ENCODE data around the gene MYNN.

The MYNN gene

GRCh38 chr3:169781209-169781855, 8.1 kb downstream of the MYNN start:
- no peak for DNase-seq
- Histone ChIP-seq H3K4me1 (ENCODE audit: control insufficient read depth, low read depth, low read length) (no peaks in the 10 kb centered on the region), H3K18ac (ENCODE audit: low read length) (no peak overlapping the region), H2BK15ac (replicated peaks; ENCODE audit: low read depth) (no peak overlapping the region), H3K4ac (ENCODE audit: low read depth, low read length) (no peak overlapping the region), H3K56ac (ENCODE audit: low read length) (no peak overlapping the region), H3K27me3 (ENCODE audit: insufficient read depth, low read length, poor library complexity) (no peaks in the 10 kb centered on the region), H3K9ac (ENCODE audit: low read length) (no peak overlapping the region), H3K4me3 (ENCODE audit: low read length) (no peak overlapping the region), H4K8ac (ENCODE audit: low read depth, low read length) (no peak overlapping the region), H3K23ac (ENCODE audit: low read length) (no peak overlapping the region), H3K27ac (ENCODE audit: low read depth, low read length) (no peak overlapping the region), H3K4me2 (ENCODE audit: low read length) (no peak overlapping the region), H3K36me3 (ENCODE audit: control insufficient read depth, insufficient read depth, low read length) (peaks cover 11% of the 10 kb centered on the region), H4K5ac (ENCODE audit: low read length) (no peak overlapping the region), H2BK5ac (ENCODE audit: low read length) (no peak overlapping the region), H3K79me2 (ENCODE audit: control insufficient read depth, insufficient read depth, low read length) (no peaks in the 10 kb centered on the region), H2AK5ac (ENCODE audit: low read length) (no peak overlapping the region), H2BK120ac (ENCODE audit: low read depth, low read length) (no peak overlapping the region), H3K79me1 (ENCODE audit: low read length) (peaks cover 2% of the 10 kb centered on the region)
- WGBS (ENCODE audit: extremely low coverage, insufficient coverage, low lambda C conversion rate), result no CpG with 5 or more reads among the region's 4 CpGs

GRCh38 chr3:169787120-169787519, 13.9 kb downstream of the MYNN start:
- Histone ChIP-seq H2BK15ac (replicated peaks; ENCODE audit: low read depth) (no peak overlapping the region), H3K18ac (ENCODE audit: low read length) (no peak overlapping the region), H3K79me2 (ENCODE audit: control insufficient read depth, insufficient read depth, low read length) (no peaks in the 10 kb centered on the region), H2BK5ac (ENCODE audit: low read length) (no peak overlapping the region), H3K9ac (ENCODE audit: low read length) (no peak overlapping the region), H3K36me3 (ENCODE audit: control insufficient read depth, insufficient read depth, low read length) (peaks cover 3% of the 10 kb centered on the region), H3K4ac (ENCODE audit: low read depth, low read length) (no peak overlapping the region), H3K4me1 (ENCODE audit: control insufficient read depth, low read depth, low read length) (no peaks in the 10 kb centered on the region), H4K5ac (ENCODE audit: low read length) (no peak overlapping the region), H2AK5ac (ENCODE audit: low read length) (no peak overlapping the region), H4K8ac (ENCODE audit: low read depth, low read length) (no peak overlapping the region), H2BK120ac (ENCODE audit: low read depth, low read length) (no peak overlapping the region), H3K27me3 (ENCODE audit: insufficient read depth, low read length, poor library complexity) (no peaks in the 10 kb centered on the region), H3K23ac (ENCODE audit: low read length) (no peak overlapping the region), H3K79me1 (ENCODE audit: low read length) (no peaks in the 10 kb centered on the region), H3K56ac (ENCODE audit: low read length) (no peak overlapping the region), H3K27ac (ENCODE audit: low read depth, low read length) (no peak overlapping the region), H3K4me3 (ENCODE audit: low read length) (no peak overlapping the region), H3K4me2 (ENCODE audit: low read length) (no peak overlapping the region)
- 100% methylated on average over 3 of the region's 4 CpGs for WGBS (ENCODE audit: extremely low coverage, insufficient coverage, low lambda C conversion rate)
- DNase-seq, result no peak

GRCh38 chr3:169787791-169788190, 14.6 kb downstream of the MYNN start:
- Histone ChIP-seq H3K4ac (ENCODE audit: low read depth, low read length) (no peak overlapping the region), H3K27ac (ENCODE audit: low read depth, low read length) (no peak overlapping the region), H3K79me1 (ENCODE audit: low read length) (no peaks in the 10 kb centered on the region), H2BK5ac (ENCODE audit: low read length) (no peak overlapping the region), H3K4me2 (ENCODE audit: low read length) (no peak overlapping the region), H3K27me3 (ENCODE audit: insufficient read depth, low read length, poor library complexity) (no peaks in the 10 kb centered on the region), H4K8ac (ENCODE audit: low read depth, low read length) (no peak overlapping the region), H3K36me3 (ENCODE audit: control insufficient read depth, insufficient read depth, low read length) (peaks cover 1% of the 10 kb centered on the region), H3K4me3 (ENCODE audit: low read length) (no peak overlapping the region), H3K4me1 (ENCODE audit: control insufficient read depth, low read depth, low read length) (no peaks in the 10 kb centered on the region), H2BK15ac (replicated peaks; ENCODE audit: low read depth) (no peak overlapping the region), H3K79me2 (ENCODE audit: control insufficient read depth, insufficient read depth, low read length) (no peaks in the 10 kb centered on the region), H3K23ac (ENCODE audit: low read length) (no peak overlapping the region), H3K56ac (ENCODE audit: low read length) (no peak overlapping the region), H2AK5ac (ENCODE audit: low read length) (no peak overlapping the region), H4K5ac (ENCODE audit: low read length) (no peak overlapping the region), H3K9ac (ENCODE audit: low read length) (no peak overlapping the region), H2BK120ac (ENCODE audit: low read depth, low read length) (no peak overlapping the region), H3K18ac (ENCODE audit: low read length) (no peak overlapping the region)
- no CpG with 5 or more reads among the region's 1 CpG for WGBS (ENCODE audit: extremely low coverage, insufficient coverage, low lambda C conversion rate)
- DNase-seq, result no peak

GRCh38 chr3:169790219-169790618, 17.0 kb downstream of the MYNN start:
- Histone ChIP-seq H3K79me2 (ENCODE audit: control insufficient read depth, insufficient read depth, low read length) (no peaks in the 10 kb centered on the region), H3K56ac (ENCODE audit: low read length) (no peak overlapping the region), H4K5ac (ENCODE audit: low read length) (no peak overlapping the region), H3K27me3 (ENCODE audit: insufficient read depth, low read length, poor library complexity) (no peaks in the 10 kb centered on the region), H4K8ac (ENCODE audit: low read depth, low read length) (no peak overlapping the region), H3K4me1 (ENCODE audit: control insufficient read depth, low read depth, low read length) (no peaks in the 10 kb centered on the region), H3K9ac (ENCODE audit: low read length) (no peak overlapping the region), H3K4me2 (ENCODE audit: low read length) (no peak overlapping the region), H3K27ac (ENCODE audit: low read depth, low read length) (no peak overlapping the region), H3K4ac (ENCODE audit: low read depth, low read length) (no peak overlapping the region), H3K79me1 (ENCODE audit: low read length) (no peaks in the 10 kb centered on the region), H2BK15ac (replicated peaks; ENCODE audit: low read depth) (no peak overlapping the region), H3K36me3 (ENCODE audit: control insufficient read depth, insufficient read depth, low read length) (peaks cover 1% of the 10 kb centered on the region), H2BK120ac (ENCODE audit: low read depth, low read length) (no peak overlapping the region), H2BK5ac (ENCODE audit: low read length) (no peak overlapping the region), H3K18ac (ENCODE audit: low read length) (no peak overlapping the region), H3K23ac (ENCODE audit: low read length) (no peak overlapping the region), H2AK5ac (ENCODE audit: low read length) (no peak overlapping the region), H3K4me3 (ENCODE audit: low read length) (no peak overlapping the region)
- no peak for DNase-seq

GRCh38 chr3:169790687-169791429, 17.7 kb downstream of the MYNN start:
- Histone ChIP-seq H3K4ac (ENCODE audit: low read depth, low read length) (no peak overlapping the region), H3K18ac (ENCODE audit: low read length) (no peak overlapping the region), H3K4me2 (ENCODE audit: low read length) (no peak overlapping the region), H2BK120ac (ENCODE audit: low read depth, low read length) (no peak overlapping the region), H4K8ac (ENCODE audit: low read depth, low read length) (no peak overlapping the region), H4K5ac (ENCODE audit: low read length) (no peak overlapping the region), H3K79me1 (ENCODE audit: low read length) (no peaks in the 10 kb centered on the region), H3K56ac (ENCODE audit: low read length) (no peak overlapping the region), H3K27me3 (ENCODE audit: insufficient read depth, low read length, poor library complexity) (no peaks in the 10 kb centered on the region), H2BK5ac (ENCODE audit: low read length) (no peak overlapping the region), H3K4me3 (ENCODE audit: low read length) (no peak overlapping the region), H3K79me2 (ENCODE audit: control insufficient read depth, insufficient read depth, low read length) (no peaks in the 10 kb centered on the region), H2BK15ac (replicated peaks; ENCODE audit: low read depth) (no peak overlapping the region), H3K9ac (ENCODE audit: low read length) (no peak overlapping the region), H3K4me1 (ENCODE audit: control insufficient read depth, low read depth, low read length) (no peaks in the 10 kb centered on the region), H2AK5ac (ENCODE audit: low read length) (no peak overlapping the region), H3K23ac (ENCODE audit: low read length) (no peak overlapping the region), H3K27ac (ENCODE audit: low read depth, low read length) (no peak overlapping the region), H3K36me3 (ENCODE audit: control insufficient read depth, insufficient read depth, low read length) (peaks cover 1% of the 10 kb centered on the region)
- DNase-seq, result no peak
- no CpG with 5 or more reads among the region's 4 CpGs for WGBS (ENCODE audit: extremely low coverage, insufficient coverage, low lambda C conversion rate)

- H2AK5ac ChIP-seq (ENCODE audit: low read length), result no peak overlapping the region
- H3K27me3 ChIP-seq (ENCODE audit: insufficient read depth, low read length, poor library complexity), result no peaks in the 10 kb centered on the region
These were observed 19.2 kb downstream of the MYNN start for GRCh38 chr3:169792359-169792758.

More at GRCh38 chr3:169792359-169792758, 19.2 kb downstream of the MYNN start:
- no peak overlapping the region for H3K4me2 ChIP-seq (ENCODE audit: low read length)
- no peak overlapping the region for H2BK15ac ChIP-seq (replicated peaks; ENCODE audit: low read depth)
- H3K79me2 ChIP-seq (ENCODE audit: control insufficient read depth, insufficient read depth, low read length), result no peaks in the 10 kb centered on the region
- H2BK5ac ChIP-seq (ENCODE audit: low read length), result no peak overlapping the region
- H3K4me1 ChIP-seq (ENCODE audit: control insufficient read depth, low read depth, low read length), result no peaks in the 10 kb centered on the region
- no peaks in the 10 kb centered on the region for H3K36me3 ChIP-seq (ENCODE audit: control insufficient read depth, insufficient read depth, low read length)
- no peak overlapping the region for H2BK120ac ChIP-seq (ENCODE audit: low read depth, low read length)
- no peak overlapping the region for H3K18ac ChIP-seq (ENCODE audit: low read length)
- H3K9ac ChIP-seq (ENCODE audit: low read length), result no peak overlapping the region
- WGBS (ENCODE audit: extremely low coverage, insufficient coverage, low lambda C conversion rate), result no CpG with 5 or more reads among the region's 1 CpG
- H3K23ac ChIP-seq (ENCODE audit: low read length), result no peak overlapping the region
- no peak for DNase-seq
- H4K8ac ChIP-seq (ENCODE audit: low read depth, low read length), result no peak overlapping the region
- H3K56ac ChIP-seq (ENCODE audit: low read length), result no peak overlapping the region
- no peaks in the 10 kb centered on the region for H3K79me1 ChIP-seq (ENCODE audit: low read length)
- no peak overlapping the region for H3K4ac ChIP-seq (ENCODE audit: low read depth, low read length)
- no peak overlapping the region for H3K27ac ChIP-seq (ENCODE audit: low read depth, low read length)
- no peak overlapping the region for H4K5ac ChIP-seq (ENCODE audit: low read length)
- no peak overlapping the region for H3K4me3 ChIP-seq (ENCODE audit: low read length)
